DND-41 (cell line): Measurements from ENCODE around the gene EIF3I.

Source experiments
- EZH2 ChIP-seq: IDR thresholded peaks from 3 replicates; pipeline ENCODE4 v1.6.1; 2012; ENCODE audit warnings: borderline replicate concordance, low read depth, mild to moderate bottlenecking, moderate library complexity, low read length, inconsistent platforms; ENCODE audit not compliant: severe bottlenecking
- TF ChIP-seq, protein P1 (sequence below): IDR thresholded peaks from 2 replicates; pipeline ENCODE4 v1.5.1; 2012; ENCODE audit warnings: borderline replicate concordance, low read length, moderate library complexity, mild to moderate bottlenecking; ENCODE audit not compliant: poor library complexity, severe bottlenecking; ENCODE audit errors: extremely low read depth

DNA sequence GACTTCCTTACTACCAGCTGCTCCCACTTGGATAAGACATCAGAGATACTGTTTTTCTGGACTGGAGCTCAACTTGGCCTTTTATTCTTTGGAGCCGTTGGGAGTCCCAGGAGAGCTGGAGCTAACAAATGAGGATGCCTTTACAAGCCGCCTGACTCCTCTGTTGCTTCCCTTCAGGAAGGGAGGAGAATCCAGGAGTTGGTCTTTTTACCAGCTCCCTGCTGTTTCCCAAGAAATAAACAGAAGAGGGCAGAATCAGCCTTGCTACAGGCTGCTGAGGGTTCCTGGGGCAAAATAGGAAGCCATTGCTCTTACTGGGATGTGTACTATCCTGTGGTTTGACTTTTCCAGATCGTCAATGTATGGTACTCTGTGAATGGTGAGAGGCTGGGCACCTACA lies 1.5 kb downstream of the EIF3I start:
- TF ChIP-seq, protein P1, sequence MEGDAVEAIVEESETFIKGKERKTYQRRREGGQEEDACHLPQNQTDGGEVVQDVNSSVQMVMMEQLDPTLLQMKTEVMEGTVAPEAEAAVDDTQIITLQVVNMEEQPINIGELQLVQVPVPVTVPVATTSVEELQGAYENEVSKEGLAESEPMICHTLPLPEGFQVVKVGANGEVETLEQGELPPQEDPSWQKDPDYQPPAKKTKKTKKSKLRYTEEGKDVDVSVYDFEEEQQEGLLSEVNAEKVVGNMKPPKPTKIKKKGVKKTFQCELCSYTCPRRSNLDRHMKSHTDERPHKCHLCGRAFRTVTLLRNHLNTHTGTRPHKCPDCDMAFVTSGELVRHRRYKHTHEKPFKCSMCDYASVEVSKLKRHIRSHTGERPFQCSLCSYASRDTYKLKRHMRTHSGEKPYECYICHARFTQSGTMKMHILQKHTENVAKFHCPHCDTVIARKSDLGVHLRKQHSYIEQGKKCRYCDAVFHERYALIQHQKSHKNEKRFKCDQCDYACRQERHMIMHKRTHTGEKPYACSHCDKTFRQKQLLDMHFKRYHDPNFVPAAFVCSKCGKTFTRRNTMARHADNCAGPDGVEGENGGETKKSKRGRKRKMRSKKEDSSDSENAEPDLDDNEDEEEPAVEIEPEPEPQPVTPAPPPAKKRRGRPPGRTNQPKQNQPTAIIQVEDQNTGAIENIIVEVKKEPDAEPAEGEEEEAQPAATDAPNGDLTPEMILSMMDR: peak; percentile 32
- no peak for TF ChIP-seq EZH2
